ENCODE data around the gene PDE6D.

The PDE6D gene

DNA sequence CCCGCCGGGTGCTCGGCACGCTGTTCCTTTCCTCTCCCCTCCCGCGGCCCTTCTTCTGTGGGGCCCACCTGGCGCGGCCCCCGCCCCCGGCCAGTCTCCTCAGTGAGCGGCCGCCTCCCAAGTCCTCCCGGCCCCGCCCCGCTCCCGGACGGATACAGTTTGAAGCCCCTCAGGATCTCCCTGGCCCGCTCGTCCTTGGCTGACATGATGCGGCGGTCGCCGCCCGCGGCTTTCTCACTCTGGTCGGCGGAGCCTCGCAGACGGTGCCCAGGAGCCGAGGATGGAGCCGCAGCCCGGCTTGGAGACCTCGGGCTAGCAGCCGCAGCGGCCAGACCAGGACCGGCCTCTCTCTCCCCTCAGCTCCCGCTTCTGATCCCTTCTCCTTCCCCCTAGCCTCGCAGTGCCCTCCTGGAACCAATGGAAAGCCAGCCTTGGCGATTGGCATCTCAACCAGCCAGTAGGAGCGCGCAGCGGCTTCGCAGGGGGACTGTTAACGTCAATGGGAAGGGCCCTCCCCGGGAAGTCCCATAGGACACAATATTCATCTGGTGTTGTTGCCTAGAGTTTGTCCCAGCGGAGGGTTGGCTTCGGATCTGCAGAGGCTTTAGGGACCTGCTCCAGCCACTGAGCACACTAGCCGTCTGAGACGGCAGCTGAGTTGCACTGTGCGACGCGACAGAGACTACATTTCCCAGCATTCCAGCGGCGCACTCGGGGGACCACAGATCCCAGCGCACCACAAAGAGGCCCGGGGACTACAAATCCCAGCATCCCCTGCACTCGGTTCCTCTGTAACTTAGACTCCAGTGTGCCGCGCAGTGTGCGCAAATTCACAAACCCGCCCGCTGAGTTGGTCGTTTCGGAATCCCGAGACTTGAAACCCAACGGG, at the start of gene PDE6D:
TSS of gene PDE6D (minus strand) at position 374 of the 889 bp plus-strand sequence. CDS start at position 206, 168 bp downstream.
- no peaks in the 10 kb centered on the region for H3K36me3 ChIP-seq (ENCODE audit: control insufficient read depth, insufficient read depth, low read length)
- H3K4me3 ChIP-seq (replicated peaks; ENCODE audit: low read depth, low read length) = peak within 1 kb of the TSS; percentile 86
- no peaks in the 10 kb centered on the region for H3K27me3 ChIP-seq (replicated peaks; ENCODE audit: control insufficient read depth, insufficient read depth, low read length)
- TF ChIP-seq, protein P1, sequence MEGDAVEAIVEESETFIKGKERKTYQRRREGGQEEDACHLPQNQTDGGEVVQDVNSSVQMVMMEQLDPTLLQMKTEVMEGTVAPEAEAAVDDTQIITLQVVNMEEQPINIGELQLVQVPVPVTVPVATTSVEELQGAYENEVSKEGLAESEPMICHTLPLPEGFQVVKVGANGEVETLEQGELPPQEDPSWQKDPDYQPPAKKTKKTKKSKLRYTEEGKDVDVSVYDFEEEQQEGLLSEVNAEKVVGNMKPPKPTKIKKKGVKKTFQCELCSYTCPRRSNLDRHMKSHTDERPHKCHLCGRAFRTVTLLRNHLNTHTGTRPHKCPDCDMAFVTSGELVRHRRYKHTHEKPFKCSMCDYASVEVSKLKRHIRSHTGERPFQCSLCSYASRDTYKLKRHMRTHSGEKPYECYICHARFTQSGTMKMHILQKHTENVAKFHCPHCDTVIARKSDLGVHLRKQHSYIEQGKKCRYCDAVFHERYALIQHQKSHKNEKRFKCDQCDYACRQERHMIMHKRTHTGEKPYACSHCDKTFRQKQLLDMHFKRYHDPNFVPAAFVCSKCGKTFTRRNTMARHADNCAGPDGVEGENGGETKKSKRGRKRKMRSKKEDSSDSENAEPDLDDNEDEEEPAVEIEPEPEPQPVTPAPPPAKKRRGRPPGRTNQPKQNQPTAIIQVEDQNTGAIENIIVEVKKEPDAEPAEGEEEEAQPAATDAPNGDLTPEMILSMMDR (IDR thresholded peaks at IDR 0.05; ENCODE audit: insufficient read depth, low read length, poor library complexity, severe bottlenecking) = no peak
- peak; percentile 97 for DNase-seq (ENCODE audit: extremely low read depth, insufficient read length)

- DNase-seq (ENCODE audit: extremely low read depth, insufficient read length) = no peak
- H3K4me3 ChIP-seq (replicated peaks; ENCODE audit: low read depth, low read length) = no peak overlapping the region
- no peaks in the 10 kb centered on the region for H3K27me3 ChIP-seq (replicated peaks; ENCODE audit: control insufficient read depth, insufficient read depth, low read length)
- TF ChIP-seq, protein P1 (IDR thresholded peaks at IDR 0.05; ENCODE audit: insufficient read depth, low read length, poor library complexity, severe bottlenecking) = no peak
- H3K36me3 ChIP-seq (ENCODE audit: control insufficient read depth, insufficient read depth, low read length) = no peaks in the 10 kb centered on the region
Observed at GRCh38 chr2:231821908-231822307, 40.8 kb upstream of the PDE6D start.

DNA sequence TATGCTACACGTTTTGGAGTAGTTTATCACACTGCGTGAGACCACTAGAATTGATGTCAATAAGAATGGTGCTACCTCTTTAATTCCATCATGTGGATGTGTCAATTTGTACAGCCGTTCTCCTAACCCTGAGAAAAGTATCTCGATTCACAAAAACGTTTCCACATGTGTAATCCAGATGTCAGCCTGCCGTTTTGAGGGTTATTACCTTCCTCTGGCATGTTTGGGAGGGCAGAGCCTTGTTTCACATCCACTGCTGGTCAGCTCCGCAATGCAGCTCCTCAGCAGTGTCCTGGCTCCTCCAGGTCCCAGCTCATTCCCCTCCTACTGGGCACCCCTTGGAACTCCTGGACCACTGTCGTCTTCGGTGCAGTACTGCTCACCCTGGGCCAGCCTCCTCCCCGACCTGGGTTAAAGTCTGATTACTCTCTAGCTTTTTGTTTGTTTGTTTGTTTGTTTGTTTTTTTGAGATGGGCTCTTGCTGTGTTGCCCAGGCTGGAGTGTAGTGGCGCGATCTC, 39.8 kb upstream of the PDE6D start:
- TF ChIP-seq, protein P1 (IDR thresholded peaks at IDR 0.05; ENCODE audit: insufficient read depth, low read length, poor library complexity, severe bottlenecking) = no peak
- Histone ChIP-seq H3K36me3 (ENCODE audit: control insufficient read depth, insufficient read depth, low read length) (no peaks in the 10 kb centered on the region), H3K27me3 (replicated peaks; ENCODE audit: control insufficient read depth, insufficient read depth, low read length) (no peaks in the 10 kb centered on the region), H3K4me3 (replicated peaks; ENCODE audit: low read depth, low read length) (no peak overlapping the region)
- DNase-seq (ENCODE audit: extremely low read depth, insufficient read length) = no peak

DNA sequence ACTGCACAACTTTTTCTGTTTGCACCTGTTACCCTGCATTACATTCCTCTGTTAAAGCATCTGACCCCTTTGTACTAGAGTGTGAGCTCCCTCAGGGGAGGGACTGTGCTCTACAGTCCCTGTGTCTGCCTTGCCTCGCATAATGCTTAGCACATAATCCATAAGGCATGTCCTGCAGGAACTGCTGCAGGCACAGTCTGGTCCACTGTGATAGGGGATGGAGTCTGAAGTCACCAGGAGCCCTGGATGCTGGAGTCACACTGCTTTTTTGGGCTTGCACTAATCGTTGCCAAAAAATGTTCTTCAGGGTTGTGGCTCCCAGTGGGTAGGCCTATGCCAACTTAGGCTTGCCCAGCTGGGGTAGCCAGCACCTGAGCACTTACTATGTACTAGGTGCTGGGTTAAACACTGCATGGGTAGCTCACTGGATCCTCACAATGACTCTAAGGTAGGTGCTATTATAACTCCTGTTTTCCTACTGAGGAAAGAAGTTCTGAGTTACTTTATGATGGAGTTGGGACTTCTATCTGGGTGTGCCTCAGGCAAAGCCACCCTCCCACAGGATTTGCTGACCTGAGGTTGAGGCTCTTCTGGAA, 38.5 kb upstream of the PDE6D start:
- DNase-seq (ENCODE audit: extremely low read depth, insufficient read length) = no peak
- H3K36me3 ChIP-seq (ENCODE audit: control insufficient read depth, insufficient read depth, low read length) = no peaks in the 10 kb centered on the region; the same call in 1 of the 2 replicates
- no peaks in the 10 kb centered on the region for H3K27me3 ChIP-seq (replicated peaks; ENCODE audit: control insufficient read depth, insufficient read depth, low read length)
- TF ChIP-seq, protein P1 (IDR thresholded peaks at IDR 0.05; ENCODE audit: insufficient read depth, low read length, poor library complexity, severe bottlenecking) = no peak
- H3K4me3 ChIP-seq (replicated peaks; ENCODE audit: low read depth, low read length) = no peak overlapping the region

DNA sequence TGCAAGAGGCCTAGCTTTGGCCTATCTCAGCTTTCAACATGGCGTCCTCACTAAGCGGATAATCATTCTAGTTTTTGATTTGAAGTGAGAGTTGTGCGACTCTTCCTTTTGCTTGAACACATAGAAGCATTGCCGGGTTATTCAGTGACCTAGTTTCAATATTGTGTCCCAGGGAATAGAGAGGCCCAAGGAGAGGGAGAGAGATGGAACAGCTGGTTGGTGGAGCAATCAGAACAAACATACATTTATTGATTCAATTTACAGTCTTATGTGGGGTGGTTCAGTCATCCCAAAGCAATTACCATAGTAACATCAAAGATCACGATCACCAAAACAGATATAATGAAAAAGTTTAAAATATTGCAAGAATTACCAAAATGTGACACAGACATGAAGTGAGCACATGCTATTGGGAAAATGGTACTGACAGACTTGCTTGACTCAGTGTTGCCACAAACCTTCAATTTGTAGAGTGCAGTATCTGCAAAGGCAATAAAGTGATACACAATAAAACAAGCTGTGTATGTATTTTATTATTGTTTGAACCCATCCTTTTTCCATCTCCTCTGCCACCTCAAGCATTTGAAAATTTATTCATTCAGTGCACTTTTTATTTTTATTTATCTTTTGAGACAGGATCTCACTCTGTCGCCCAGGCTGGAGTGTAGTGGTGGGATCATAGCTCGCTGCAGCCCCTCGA, 35.4 kb upstream of the PDE6D start:
- TF ChIP-seq, protein P1 (IDR thresholded peaks at IDR 0.05; ENCODE audit: insufficient read depth, low read length, poor library complexity, severe bottlenecking) = no peak
- no peak for DNase-seq (ENCODE audit: extremely low read depth, insufficient read length)

More for the DNA sequence above, 35.4 kb upstream of the PDE6D start:
- Histone ChIP-seq H3K36me3 (ENCODE audit: control insufficient read depth, insufficient read depth, low read length) (no peaks in the 10 kb centered on the region; the same call in 1 of the 2 replicates), H3K4me3 (replicated peaks; ENCODE audit: low read depth, low read length) (no peak overlapping the region), H3K27me3 (replicated peaks; ENCODE audit: control insufficient read depth, insufficient read depth, low read length) (no peaks in the 10 kb centered on the region)

All from GM06990 (cell line).